HEK293T (cell line): ENCODE results near the gene MAFG.

Source experiments
- BHLHE40 ChIP-seq: fragments of 450-650 bp; IDR thresholded peaks from 2 replicates; pipeline ENCODE4 v1.6.1; 2016; ENCODE audit warnings: mild to moderate bottlenecking, moderate library complexity, borderline replicate concordance
- ELF4 ChIP-seq: fragments of 450-650 bp; IDR thresholded peaks from 2 replicates; pipeline ENCODE4 v1.6.1; 2017; ENCODE audit warnings: antibody characterized with exemption
- FOXA1 ChIP-seq: fragments of 450-650 bp; IDR thresholded peaks from 2 replicates; pipeline ENCODE4 v1.6.1; 2016; ENCODE audit warnings: mild to moderate bottlenecking
- FOXK2 ChIP-seq: fragments of 450-650 bp; IDR thresholded peaks from 2 replicates; pipeline ENCODE4 v1.6.1; 2016; ENCODE audit warnings: mild to moderate bottlenecking
- LEF1 ChIP-seq: fragments of 450-650 bp; IDR thresholded peaks from 2 replicates; pipeline ENCODE4 v1.6.1; 2017; ENCODE audit warnings: mild to moderate bottlenecking, borderline replicate concordance
- SP1 ChIP-seq: fragments of 450-650 bp; IDR thresholded peaks from 2 replicates; pipeline ENCODE4 v1.6.1; 2017
- TF ChIP-seq, protein P1 (sequence below): fragments of 450-650 bp; IDR thresholded peaks from 2 replicates; pipeline ENCODE4 v1.6.1; 2016

DNA sequence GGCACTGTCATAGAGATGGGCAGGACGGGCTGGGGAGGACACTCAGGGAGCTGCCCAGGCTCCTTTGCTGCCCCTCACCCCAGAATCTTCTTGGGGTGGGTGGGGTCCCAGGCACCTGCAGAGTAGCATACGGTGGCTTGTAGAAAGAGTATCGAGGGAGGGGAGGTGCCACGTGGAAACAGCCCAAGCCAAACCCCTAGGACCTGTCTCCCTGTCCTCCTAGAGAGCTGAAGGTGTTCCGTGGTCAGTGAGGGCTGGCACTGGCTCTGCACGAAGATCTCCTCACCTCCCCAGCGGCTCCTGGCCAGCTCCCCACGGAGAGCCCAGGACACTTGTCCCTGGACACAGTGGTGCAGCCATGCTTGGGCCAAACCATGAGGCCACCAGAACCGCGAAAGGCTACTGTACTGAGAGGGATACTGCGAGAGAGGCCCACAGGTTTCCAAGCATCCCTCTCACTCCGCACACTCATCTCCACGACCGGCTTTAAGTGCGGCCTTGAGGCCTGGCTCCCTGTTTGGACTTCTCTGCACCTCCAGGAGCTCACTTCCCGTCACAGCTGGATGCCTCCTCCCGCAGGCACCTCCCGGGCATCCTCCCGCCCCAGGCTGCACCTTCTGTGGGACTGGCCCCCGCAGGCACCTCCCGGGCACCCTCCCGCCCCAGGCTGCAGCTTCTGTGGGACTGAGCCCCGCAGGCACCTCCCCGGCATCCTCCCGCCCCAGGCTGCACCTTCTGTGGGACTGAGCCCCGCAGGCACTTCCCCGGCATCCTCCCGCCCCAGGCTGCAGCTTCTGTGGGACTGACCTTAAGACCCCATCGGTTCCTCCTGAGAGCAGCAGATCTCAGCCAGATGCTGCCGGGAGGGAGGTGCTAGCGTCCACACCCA is 2.0 kb upstream of the MAFG start:
- TF ChIP-seq SP1 (no peak), FOXA1 (no peak), FOXK2 (no peak), ELF4 (no peak), BHLHE40 (no peak), LEF1 (no peak)
- TF ChIP-seq, protein P1, sequence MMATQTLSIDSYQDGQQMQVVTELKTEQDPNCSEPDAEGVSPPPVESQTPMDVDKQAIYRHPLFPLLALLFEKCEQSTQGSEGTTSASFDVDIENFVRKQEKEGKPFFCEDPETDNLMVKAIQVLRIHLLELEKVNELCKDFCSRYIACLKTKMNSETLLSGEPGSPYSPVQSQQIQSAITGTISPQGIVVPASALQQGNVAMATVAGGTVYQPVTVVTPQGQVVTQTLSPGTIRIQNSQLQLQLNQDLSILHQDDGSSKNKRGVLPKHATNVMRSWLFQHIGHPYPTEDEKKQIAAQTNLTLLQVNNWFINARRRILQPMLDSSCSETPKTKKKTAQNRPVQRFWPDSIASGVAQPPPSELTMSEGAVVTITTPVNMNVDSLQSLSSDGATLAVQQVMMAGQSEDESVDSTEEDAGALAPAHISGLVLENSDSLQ = no peak
